ENCODE data around the gene SEZ6L2.

SEZ6L2 gene

GRCh38 chr16:29900102-29900887, 945 bp upstream of the SEZ6L2 start, which contains the start of gene ASPHD1:
Gene ASPHD1, plus strand, starts transcription at chr16:29900488. Its CDS starts 484 bp downstream, at chr16:29900972.
- Histone ChIP-seq H3K27ac (ENCODE audit: low read depth, low read length) (peak within 1 kb of the TSS; percentile 50), H3K4me3 (ENCODE audit: low read depth in 1 of 2, low read length in 2 of 2) (peak within 1 kb of the TSS; percentile 73 to 76), H3K9me3 (ENCODE audit: control insufficient read depth in 1 of 2, low read length in 2 of 2) (no peaks in the 10 kb centered on the region), H3K27me3 (ENCODE audit: control insufficient read depth in 1 of 2, insufficient read depth in 2 of 2, low read length in 2 of 2) (peaks cover 8 to 9% of the 10 kb centered on the region in 2 donors), H3K4me1 (ENCODE audit: control insufficient read depth in 1 of 2, insufficient read depth in 2 of 2, low read length in 2 of 2) (peaks cover 10 to 12% of the 10 kb centered on the region in 2 donors), H3K36me3 (ENCODE audit: control insufficient read depth in 1 of 2, insufficient read depth in 2 of 2, low read length in 2 of 2) (no peaks in the 10 kb centered on the region), H3K9ac (ENCODE audit: low read depth in 1 of 2, low read length in 2 of 2) (peak within 1 kb of the TSS; percentile 48 to 51)

- no peak overlapping the region for H3K27ac ChIP-seq (ENCODE audit: low read depth, low read length)
- H3K27me3 ChIP-seq (ENCODE audit: control insufficient read depth in 1 of 2, insufficient read depth in 2 of 2, low read length in 2 of 2), result peaks cover 8 to 9% of the 10 kb centered on the region in 2 donors
- no peaks in the 10 kb centered on the region for H3K9me3 ChIP-seq (ENCODE audit: control insufficient read depth in 1 of 2, low read length in 2 of 2)
These were observed 390 bp downstream of the SEZ6L2 start for GRCh38 chr16:29898804-29899515.

DNA sequence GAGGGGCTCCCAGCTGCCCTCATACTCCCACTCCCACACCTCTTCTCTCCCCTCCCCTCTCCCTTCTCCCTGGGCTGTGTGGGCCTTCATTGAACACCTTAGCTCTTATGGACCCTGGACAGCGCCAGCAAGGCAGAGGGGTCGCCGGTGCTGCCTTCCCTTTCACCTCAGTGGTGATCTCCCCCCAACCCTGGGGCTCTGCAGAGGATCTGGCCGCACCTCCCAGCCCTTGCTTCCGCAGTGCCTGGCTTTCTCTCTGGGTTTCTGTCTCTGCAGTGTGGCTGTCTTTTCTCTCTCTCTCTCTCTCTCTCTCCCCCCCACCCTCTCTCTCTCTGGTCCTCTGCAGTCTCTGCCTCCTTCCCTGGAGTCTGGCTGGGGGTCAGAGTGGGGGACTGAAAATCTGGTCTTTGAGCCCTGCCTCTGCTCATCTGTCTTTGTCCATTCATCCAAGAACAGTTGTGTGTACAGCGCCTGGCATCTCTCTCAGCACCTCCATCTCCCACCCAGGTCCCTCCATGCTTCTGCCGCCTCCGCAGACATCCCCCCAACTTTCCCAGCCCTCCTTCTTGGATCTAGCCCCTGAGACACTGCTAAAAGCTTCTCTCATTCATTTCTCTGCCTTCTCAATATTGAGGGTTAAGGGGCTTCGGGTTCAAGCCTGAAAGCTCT, 1.1 kb downstream of the SEZ6L2 start:
- Histone ChIP-seq H3K27me3 (ENCODE audit: control insufficient read depth in 1 of 2, insufficient read depth in 2 of 2, low read length in 2 of 2) (peaks cover 8 to 9% of the 10 kb centered on the region in 2 donors), H3K4me1 (ENCODE audit: control insufficient read depth in 1 of 2, insufficient read depth in 2 of 2, low read length in 2 of 2) (peaks cover 10 to 12% of the 10 kb centered on the region in 2 donors), H3K4me3 (ENCODE audit: low read depth in 1 of 2, low read length in 2 of 2) (peak overlapping the region; percentile 16 to 60), H3K9ac (ENCODE audit: low read depth in 1 of 2, low read length in 2 of 2) (peak overlapping the region in 1 of 2 donors; percentile 48), H3K27ac (ENCODE audit: low read depth, low read length) (no peak overlapping the region), H3K36me3 (ENCODE audit: control insufficient read depth in 1 of 2, insufficient read depth in 2 of 2, low read length in 2 of 2) (no peaks in the 10 kb centered on the region), H3K9me3 (ENCODE audit: control insufficient read depth in 1 of 2, low read length in 2 of 2) (no peaks in the 10 kb centered on the region)

More at GRCh38 chr16:29898804-29899515, 390 bp downstream of the SEZ6L2 start:
- H3K36me3 ChIP-seq (ENCODE audit: control insufficient read depth in 1 of 2, insufficient read depth in 2 of 2, low read length in 2 of 2), result no peaks in the 10 kb centered on the region
- H3K4me1 ChIP-seq (ENCODE audit: control insufficient read depth in 1 of 2, insufficient read depth in 2 of 2, low read length in 2 of 2), result peaks cover 10 to 12% of the 10 kb centered on the region in 2 donors
- H3K9ac ChIP-seq (ENCODE audit: low read depth in 1 of 2, low read length in 2 of 2), result peak overlapping the region; percentile 48 to 51
- H3K4me3 ChIP-seq (ENCODE audit: low read depth in 1 of 2, low read length in 2 of 2), result peak overlapping the region; percentile 28 to 60

GRCh38 chr16:29897333-29897732, 2.0 kb downstream of the SEZ6L2 start:
- Histone ChIP-seq H3K36me3 (ENCODE audit: control insufficient read depth in 1 of 2, insufficient read depth in 2 of 2, low read length in 2 of 2) (no peaks in the 10 kb centered on the region), H3K9me3 (ENCODE audit: control insufficient read depth in 1 of 2, low read length in 2 of 2) (no peaks in the 10 kb centered on the region), H3K27ac (ENCODE audit: low read depth, low read length) (no peak overlapping the region), H3K9ac (ENCODE audit: low read depth in 1 of 2, low read length in 2 of 2) (no peak overlapping the region), H3K4me1 (ENCODE audit: control insufficient read depth in 1 of 2, insufficient read depth in 2 of 2, low read length in 2 of 2) (peaks cover 15 to 16% of the 10 kb centered on the region in 2 donors), H3K27me3 (ENCODE audit: control insufficient read depth in 1 of 2, insufficient read depth in 2 of 2, low read length in 2 of 2) (peaks cover 8 to 9% of the 10 kb centered on the region in 2 donors), H3K4me3 (ENCODE audit: low read depth in 1 of 2, low read length in 2 of 2) (no peak overlapping the region)

- peaks cover 8 to 9% of the 10 kb centered on the region in 2 donors for H3K27me3 ChIP-seq (ENCODE audit: control insufficient read depth in 1 of 2, insufficient read depth in 2 of 2, low read length in 2 of 2)
These were observed 2.5 kb downstream of the SEZ6L2 start for GRCh38 chr16:29896841-29897240.

DNA sequence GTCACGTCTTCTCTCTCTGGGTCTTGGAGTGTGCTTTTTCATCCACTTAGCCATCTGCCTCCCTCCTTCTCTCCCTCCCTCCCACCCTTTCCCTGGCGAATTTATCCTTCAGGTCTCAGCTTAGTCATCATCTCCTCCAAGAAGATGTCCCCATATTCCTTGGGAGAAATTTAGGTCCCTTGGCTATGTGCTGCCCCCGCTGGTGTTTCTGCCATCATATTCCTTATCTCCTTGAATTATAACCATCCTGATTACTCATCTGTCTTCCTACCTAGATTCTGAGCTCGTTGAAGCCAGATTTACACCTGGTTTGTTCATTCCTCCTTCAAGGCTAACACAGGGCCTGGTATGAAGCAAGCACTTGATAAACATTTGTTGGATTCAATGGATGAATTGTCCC, 5.0 kb downstream of the SEZ6L2 start:
- Histone ChIP-seq H3K36me3 (ENCODE audit: control insufficient read depth in 1 of 2, insufficient read depth in 2 of 2, low read length in 2 of 2) (no peaks in the 10 kb centered on the region), H3K27ac (ENCODE audit: low read depth, low read length) (no peak overlapping the region), H3K4me3 (ENCODE audit: low read depth in 1 of 2, low read length in 2 of 2) (no peak overlapping the region), H3K27me3 (ENCODE audit: control insufficient read depth in 1 of 2, insufficient read depth in 2 of 2, low read length in 2 of 2) (peaks cover 8 to 9% of the 10 kb centered on the region in 2 donors), H3K4me1 (ENCODE audit: control insufficient read depth in 1 of 2, insufficient read depth in 2 of 2, low read length in 2 of 2) (peaks cover 16 to 18% of the 10 kb centered on the region in 2 donors), H3K9me3 (ENCODE audit: control insufficient read depth in 1 of 2, low read length in 2 of 2) (no peaks in the 10 kb centered on the region), H3K9ac (ENCODE audit: low read depth in 1 of 2, low read length in 2 of 2) (no peak overlapping the region)

More at GRCh38 chr16:29896841-29897240, 2.5 kb downstream of the SEZ6L2 start:
- Histone ChIP-seq H3K27ac (ENCODE audit: low read depth, low read length) (no peak overlapping the region), H3K9me3 (ENCODE audit: control insufficient read depth in 1 of 2, low read length in 2 of 2) (no peaks in the 10 kb centered on the region), H3K36me3 (ENCODE audit: control insufficient read depth in 1 of 2, insufficient read depth in 2 of 2, low read length in 2 of 2) (no peaks in the 10 kb centered on the region), H3K4me1 (ENCODE audit: control insufficient read depth in 1 of 2, insufficient read depth in 2 of 2, low read length in 2 of 2) (peaks cover 20 to 21% of the 10 kb centered on the region in 2 donors), H3K4me3 (ENCODE audit: low read depth in 1 of 2, low read length in 2 of 2) (no peak overlapping the region), H3K9ac (ENCODE audit: low read depth in 1 of 2, low read length in 2 of 2) (no peak overlapping the region)

DNA sequence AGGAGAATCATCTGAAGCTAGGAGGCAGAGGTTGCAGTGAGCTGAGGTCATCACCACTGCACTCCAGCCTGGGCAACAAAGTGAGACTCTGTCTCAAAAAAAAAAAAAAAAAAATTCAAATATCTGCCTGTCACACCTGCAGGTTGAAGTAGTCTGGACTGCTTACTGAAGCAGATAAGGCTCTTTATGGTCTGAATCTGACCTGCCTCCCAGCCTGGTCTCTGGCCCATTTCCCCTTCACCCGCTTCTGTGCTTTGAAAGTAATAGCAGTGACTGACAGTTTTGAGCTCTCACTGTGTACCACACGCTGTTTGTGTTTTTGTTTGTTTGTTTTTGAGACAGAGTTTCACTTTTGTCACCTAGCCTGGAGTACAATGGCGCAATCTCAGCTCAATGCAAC, 5.8 kb downstream of the SEZ6L2 start:
- peaks cover 5 to 8% of the 10 kb centered on the region in 2 donors for H3K27me3 ChIP-seq (ENCODE audit: control insufficient read depth in 1 of 2, insufficient read depth in 2 of 2, low read length in 2 of 2)
- no peak overlapping the region for H3K4me3 ChIP-seq (ENCODE audit: low read depth in 1 of 2, low read length in 2 of 2)
- H3K9me3 ChIP-seq (ENCODE audit: control insufficient read depth in 1 of 2, low read length in 2 of 2), result no peaks in the 10 kb centered on the region
- H3K36me3 ChIP-seq (ENCODE audit: control insufficient read depth in 1 of 2, insufficient read depth in 2 of 2, low read length in 2 of 2), result no peaks in the 10 kb centered on the region
- no peak overlapping the region for H3K9ac ChIP-seq (ENCODE audit: low read depth in 1 of 2, low read length in 2 of 2)
- peaks cover 15 to 16% of the 10 kb centered on the region in 2 donors for H3K4me1 ChIP-seq (ENCODE audit: control insufficient read depth in 1 of 2, insufficient read depth in 2 of 2, low read length in 2 of 2)
- no peak overlapping the region for H3K27ac ChIP-seq (ENCODE audit: low read depth, low read length)

- no peak overlapping the region for H3K4me3 ChIP-seq (ENCODE audit: low read depth in 1 of 2, low read length in 2 of 2)
- peaks cover 0 to under 1% of the 10 kb centered on the region in 2 donors for H3K27me3 ChIP-seq (ENCODE audit: control insufficient read depth in 1 of 2, insufficient read depth in 2 of 2, low read length in 2 of 2)
- no peaks in the 10 kb centered on the region for H3K36me3 ChIP-seq (ENCODE audit: control insufficient read depth in 1 of 2, insufficient read depth in 2 of 2, low read length in 2 of 2)
- no peak overlapping the region for H3K9ac ChIP-seq (ENCODE audit: low read depth in 1 of 2, low read length in 2 of 2)
- H3K9me3 ChIP-seq (ENCODE audit: control insufficient read depth in 1 of 2, low read length in 2 of 2), result no peaks in the 10 kb centered on the region
- peaks cover 14 to 16% of the 10 kb centered on the region in 2 donors for H3K4me1 ChIP-seq (ENCODE audit: control insufficient read depth in 1 of 2, insufficient read depth in 2 of 2, low read length in 2 of 2)
- H3K27ac ChIP-seq (ENCODE audit: low read depth, low read length), result no peak overlapping the region
These were observed 6.9 kb downstream of the SEZ6L2 start for GRCh38 chr16:29892458-29892813.

DNA sequence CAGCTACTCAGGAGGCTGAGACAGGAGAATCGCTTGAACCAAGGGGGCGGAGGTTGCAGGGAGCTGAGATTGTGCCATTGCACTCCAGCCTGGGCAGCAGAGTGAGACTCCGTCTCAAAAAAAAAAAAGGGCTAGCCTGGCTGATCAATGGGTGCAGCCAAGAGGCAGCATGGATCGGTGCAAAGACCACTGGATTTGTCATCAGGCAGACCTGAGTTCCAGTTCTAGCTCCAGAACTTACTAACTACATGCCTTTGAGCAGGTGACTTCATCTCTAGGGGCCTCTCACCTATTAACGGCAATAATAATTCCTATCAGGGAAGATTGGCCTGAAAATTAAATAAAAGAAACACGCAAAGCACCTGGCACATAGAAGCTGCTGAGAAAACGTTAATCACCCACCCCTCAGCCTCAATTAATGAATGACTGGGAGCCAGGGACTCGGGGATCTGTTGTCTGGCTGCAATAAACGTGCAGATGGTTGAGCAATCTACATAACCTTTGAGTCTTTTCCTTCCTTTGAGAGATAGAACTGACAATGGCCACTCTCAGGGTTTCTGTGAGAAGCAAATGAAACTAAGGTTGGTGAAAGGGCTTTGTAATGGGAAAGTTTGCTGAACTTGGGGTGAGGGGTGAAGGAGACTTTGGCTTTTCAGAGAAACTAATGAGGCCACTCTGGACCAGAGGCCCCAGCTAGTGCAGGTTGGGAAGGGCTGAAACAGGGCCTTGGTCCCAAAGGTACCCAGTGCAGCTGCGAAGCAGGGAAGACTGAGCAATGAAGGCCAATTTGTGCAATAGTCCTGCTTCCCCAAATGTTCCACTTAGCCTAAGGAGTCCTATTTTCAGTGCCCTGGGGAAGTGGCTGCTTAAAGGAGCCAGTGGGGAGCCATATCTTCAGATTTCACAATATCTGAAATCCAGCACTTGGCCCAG, 7.6 kb downstream of the SEZ6L2 start:
- Histone ChIP-seq H3K9me3 (ENCODE audit: control insufficient read depth in 1 of 2, low read length in 2 of 2) (no peaks in the 10 kb centered on the region), H3K4me1 (ENCODE audit: control insufficient read depth in 1 of 2, insufficient read depth in 2 of 2, low read length in 2 of 2) (peaks cover 14 to 16% of the 10 kb centered on the region in 2 donors), H3K36me3 (ENCODE audit: control insufficient read depth in 1 of 2, insufficient read depth in 2 of 2, low read length in 2 of 2) (no peaks in the 10 kb centered on the region), H3K27ac (ENCODE audit: low read depth, low read length) (no peak overlapping the region), H3K9ac (ENCODE audit: low read depth in 1 of 2, low read length in 2 of 2) (no peak overlapping the region), H3K4me3 (ENCODE audit: low read depth in 1 of 2, low read length in 2 of 2) (no peak overlapping the region), H3K27me3 (ENCODE audit: control insufficient read depth in 1 of 2, insufficient read depth in 2 of 2, low read length in 2 of 2) (no peaks in the 10 kb centered on the region)

Measured in duodenal mucosa (tissue), 2 donors.